Activated CD8-positive, alpha-beta T cell treated with anti-CD3 and anti-CD28 coated beads for 36 hours (primary cell): ENCODE data around the gene CSTF2. TPM values are rescaled to one million over a fixed set of nuclear protein-coding genes. Genes with fewer than 3 reads are reported as not detected.
"Not testable (repeated sequence)": the region's sequence is repeated elsewhere in the genome, so short reads cannot be mapped to it uniquely, and the experiment has no call there.

ENCODE experiments used
- ATAC-seq: fragments of 200-7000 bp; cut with Tn5 transposase; one replicate; pipeline ENCODE4 v1.10.0; 2021; ENCODE audit warnings: mild to moderate bottlenecking, moderate library complexity
- CTCF ChIA-PET: fragments of 350-600 bp; sonication (Branson Sonifier 250); formaldehyde crosslinking; loops from one replicate; lab custom pipeline; 2021; ENCODE audit warnings: antibody characterized with exemption; lab: Charles Lee
- POLR2A ChIA-PET: fragments of 350-600 bp; sonication (Branson Sonifier 250); formaldehyde crosslinking; loops from one replicate; lab custom pipeline; 2021; ENCODE audit warnings: antibody characterized with exemption; lab: Charles Lee
- DNase-seq: peaks from one replicate; pipeline ENCODE4 v3.0.0-alpha.2; 2020
- H3K27ac Mint-ChIP-seq: one replicate; pipeline ENCODE4 v1.8.0; 2021; ENCODE audit warnings: mild to moderate bottlenecking, mixed read lengths
- H3K27me3 Mint-ChIP-seq: one replicate; pipeline ENCODE4 v1.8.0; 2021; ENCODE audit warnings: mixed read lengths
- H3K36me3 Mint-ChIP-seq: one replicate; pipeline ENCODE4 v1.8.0; 2021; ENCODE audit warnings: low read depth, mixed read lengths
- H3K4me1 Mint-ChIP-seq: one replicate; pipeline ENCODE4 v1.8.0; 2021; ENCODE audit warnings: low read depth, mixed read lengths
- H3K4me3 Mint-ChIP-seq: one replicate; pipeline ENCODE4 v1.8.0; 2021; ENCODE audit warnings: mild to moderate bottlenecking, moderate library complexity, mixed read lengths
- H3K9me3 Mint-ChIP-seq: one replicate; pipeline ENCODE4 v1.8.0; 2021; ENCODE audit warnings: mixed read lengths
- intact Hi-C: fragments of 100-400 bp; cut with micrococcal nuclease; formaldehyde crosslinking; loops from one replicate; pipeline ENCODE4 v1.10.0; 2022
- total RNA-seq, 2 experiments: library from RNA; stranded (reverse); gene quantifications; one replicate each; pipeline ENCODE4 v1.2.3, GENCODE V29; 2021
- TF ChIP-seq, protein P1 (sequence below): fragments of 200-600 bp; IDR thresholded peaks from one replicate; pipeline ENCODE4 v1.8.0; 2022; ENCODE audit warnings: antibody characterized with exemption, mild to moderate bottlenecking

Gene CSTF2, protein sequence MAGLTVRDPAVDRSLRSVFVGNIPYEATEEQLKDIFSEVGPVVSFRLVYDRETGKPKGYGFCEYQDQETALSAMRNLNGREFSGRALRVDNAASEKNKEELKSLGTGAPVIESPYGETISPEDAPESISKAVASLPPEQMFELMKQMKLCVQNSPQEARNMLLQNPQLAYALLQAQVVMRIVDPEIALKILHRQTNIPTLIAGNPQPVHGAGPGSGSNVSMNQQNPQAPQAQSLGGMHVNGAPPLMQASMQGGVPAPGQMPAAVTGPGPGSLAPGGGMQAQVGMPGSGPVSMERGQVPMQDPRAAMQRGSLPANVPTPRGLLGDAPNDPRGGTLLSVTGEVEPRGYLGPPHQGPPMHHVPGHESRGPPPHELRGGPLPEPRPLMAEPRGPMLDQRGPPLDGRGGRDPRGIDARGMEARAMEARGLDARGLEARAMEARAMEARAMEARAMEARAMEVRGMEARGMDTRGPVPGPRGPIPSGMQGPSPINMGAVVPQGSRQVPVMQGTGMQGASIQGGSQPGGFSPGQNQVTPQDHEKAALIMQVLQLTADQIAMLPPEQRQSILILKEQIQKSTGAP
- 10 to 100 TPM; 42.0 to 43.5 TPM for total RNA-seq

DNA sequence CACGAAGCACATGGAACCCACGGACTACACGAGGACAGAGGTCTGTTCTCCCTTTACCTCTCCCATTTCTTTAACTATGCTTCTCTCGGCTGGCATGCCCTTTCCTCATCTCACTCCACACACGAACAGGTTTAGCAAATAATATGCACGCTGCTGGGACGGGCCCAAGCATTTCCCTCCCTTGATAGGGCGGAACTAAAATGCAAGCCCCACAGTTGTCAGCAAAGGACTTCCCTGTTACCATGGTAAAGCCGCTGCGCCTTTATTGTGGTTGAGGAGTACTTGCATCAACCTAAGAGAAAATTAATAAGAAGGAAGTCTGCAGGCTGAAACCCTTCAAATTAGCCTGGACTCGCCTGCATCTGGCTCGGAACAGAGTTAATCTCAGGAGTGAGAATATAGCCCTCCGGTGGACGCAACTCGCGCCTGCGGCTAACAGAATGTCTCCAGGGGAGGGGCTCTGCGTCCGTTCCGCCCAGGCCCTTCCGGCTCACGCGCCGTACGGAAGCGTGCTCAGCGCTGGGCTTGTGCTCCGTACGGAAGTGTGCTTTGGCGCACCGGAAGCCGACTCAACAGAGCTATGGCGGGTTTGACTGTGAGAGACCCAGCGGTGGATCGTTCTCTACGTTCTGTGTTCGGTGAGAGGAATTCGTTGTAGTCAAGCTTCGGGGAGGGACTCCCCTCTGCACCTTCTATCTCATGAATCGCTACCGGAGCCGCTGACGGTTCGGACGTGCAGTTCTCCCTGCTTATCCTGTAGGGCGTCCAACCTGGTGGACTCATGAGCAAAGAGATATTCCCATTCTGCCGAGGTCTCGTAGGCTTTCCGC is at the start of gene CSTF2:
Gene CSTF2, plus strand, starts transcription at position 555 of the 830 bp plus-strand sequence. Its CDS starts 26 bp downstream, at position 581.
- POLR2A ChIA-PET: interaction anchor here (0.6 to 1.3 kb wide), 3 partner anchors 9 to 92 kb away, joined by 4 to 6 read pairs (median 5); no protein-coding TSS in a partner anchor
- Mint-ChIP-seq H3K27me3 (peaks cover 6% of the 10 kb centered on the region), H3K27ac (peak within 1 kb of the TSS; percentile 99), H3K9me3 (no peaks in the 10 kb centered on the region), H3K4me1 (peaks cover 7% of the 10 kb centered on the region), H3K36me3 (peaks cover 25% of the 10 kb centered on the region), H3K4me3 (peak within 1 kb of the TSS; percentile 89)
- ATAC-seq (peak; percentile 98), DNase-seq (peak; percentile 84)
- TF ChIP-seq, protein P1, sequence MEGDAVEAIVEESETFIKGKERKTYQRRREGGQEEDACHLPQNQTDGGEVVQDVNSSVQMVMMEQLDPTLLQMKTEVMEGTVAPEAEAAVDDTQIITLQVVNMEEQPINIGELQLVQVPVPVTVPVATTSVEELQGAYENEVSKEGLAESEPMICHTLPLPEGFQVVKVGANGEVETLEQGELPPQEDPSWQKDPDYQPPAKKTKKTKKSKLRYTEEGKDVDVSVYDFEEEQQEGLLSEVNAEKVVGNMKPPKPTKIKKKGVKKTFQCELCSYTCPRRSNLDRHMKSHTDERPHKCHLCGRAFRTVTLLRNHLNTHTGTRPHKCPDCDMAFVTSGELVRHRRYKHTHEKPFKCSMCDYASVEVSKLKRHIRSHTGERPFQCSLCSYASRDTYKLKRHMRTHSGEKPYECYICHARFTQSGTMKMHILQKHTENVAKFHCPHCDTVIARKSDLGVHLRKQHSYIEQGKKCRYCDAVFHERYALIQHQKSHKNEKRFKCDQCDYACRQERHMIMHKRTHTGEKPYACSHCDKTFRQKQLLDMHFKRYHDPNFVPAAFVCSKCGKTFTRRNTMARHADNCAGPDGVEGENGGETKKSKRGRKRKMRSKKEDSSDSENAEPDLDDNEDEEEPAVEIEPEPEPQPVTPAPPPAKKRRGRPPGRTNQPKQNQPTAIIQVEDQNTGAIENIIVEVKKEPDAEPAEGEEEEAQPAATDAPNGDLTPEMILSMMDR: no peak
- intact Hi-C loops: no loop called here
- CTCF ChIA-PET: no interaction called here

DNA sequence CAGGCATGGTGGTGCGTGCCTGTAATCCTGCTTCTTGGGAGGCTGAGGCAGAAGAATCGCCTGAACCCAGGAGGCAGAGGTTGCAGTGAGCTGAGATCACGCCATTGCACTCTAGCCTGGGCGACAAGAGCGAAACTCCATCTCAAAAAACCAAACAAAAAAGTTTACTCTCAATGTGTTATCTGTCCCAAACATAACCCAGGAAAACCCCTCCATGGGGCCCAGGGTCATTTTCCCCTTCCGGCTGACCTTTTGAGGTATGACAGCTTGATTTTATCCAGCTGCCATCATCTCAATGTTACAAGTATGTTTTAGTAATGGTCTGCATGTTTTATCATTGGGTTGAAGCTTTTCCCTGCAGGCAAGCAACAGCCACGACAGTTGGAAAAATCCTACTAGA is 23.8 kb upstream of the CSTF2 start:
- DNase-seq, H3K4me3 Mint-ChIP-seq, H3K27me3 Mint-ChIP-seq, H3K36me3 Mint-ChIP-seq, H3K9me3 Mint-ChIP-seq, intact Hi-C loops, CTCF ChIA-PET, POLR2A ChIA-PET, ATAC-seq, H3K27ac Mint-ChIP-seq, H3K4me1 Mint-ChIP-seq: not testable (repeated sequence)

DNA sequence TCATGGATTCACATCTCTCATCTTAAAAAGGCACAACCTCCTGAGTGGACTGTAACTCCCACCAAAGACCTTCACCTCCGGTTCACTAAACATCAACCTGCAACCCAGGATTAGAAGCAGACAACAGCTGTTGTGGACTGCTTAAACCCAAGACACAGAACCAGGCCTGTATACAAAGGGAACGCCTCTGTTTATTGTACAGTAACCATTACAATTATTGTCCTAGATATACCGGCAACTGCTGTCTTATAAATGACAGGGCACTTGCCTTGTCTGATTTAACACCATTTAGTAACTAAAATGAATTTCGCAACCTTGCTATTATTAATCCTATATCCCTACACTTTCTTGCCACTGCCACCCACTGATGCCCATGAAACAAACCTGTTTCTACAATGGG is 22.8 kb upstream of the CSTF2 start:
- ChIA-PET POLR2A (no interaction called here), CTCF (no interaction called here)
- H3K36me3 Mint-ChIP-seq: no peaks in the 10 kb centered on the region
- TF ChIP-seq, protein P1: no peak
- ATAC-seq (no peak), DNase-seq (no peak)
- no peaks in the 10 kb centered on the region for H3K4me1 Mint-ChIP-seq
- intact Hi-C loops: no loop called here
- H3K4me3 Mint-ChIP-seq: no peak overlapping the region
- H3K27ac Mint-ChIP-seq: no peak overlapping the region
- H3K27me3 Mint-ChIP-seq: peaks cover 4% of the 10 kb centered on the region
- no peaks in the 10 kb centered on the region for H3K9me3 Mint-ChIP-seq

DNA sequence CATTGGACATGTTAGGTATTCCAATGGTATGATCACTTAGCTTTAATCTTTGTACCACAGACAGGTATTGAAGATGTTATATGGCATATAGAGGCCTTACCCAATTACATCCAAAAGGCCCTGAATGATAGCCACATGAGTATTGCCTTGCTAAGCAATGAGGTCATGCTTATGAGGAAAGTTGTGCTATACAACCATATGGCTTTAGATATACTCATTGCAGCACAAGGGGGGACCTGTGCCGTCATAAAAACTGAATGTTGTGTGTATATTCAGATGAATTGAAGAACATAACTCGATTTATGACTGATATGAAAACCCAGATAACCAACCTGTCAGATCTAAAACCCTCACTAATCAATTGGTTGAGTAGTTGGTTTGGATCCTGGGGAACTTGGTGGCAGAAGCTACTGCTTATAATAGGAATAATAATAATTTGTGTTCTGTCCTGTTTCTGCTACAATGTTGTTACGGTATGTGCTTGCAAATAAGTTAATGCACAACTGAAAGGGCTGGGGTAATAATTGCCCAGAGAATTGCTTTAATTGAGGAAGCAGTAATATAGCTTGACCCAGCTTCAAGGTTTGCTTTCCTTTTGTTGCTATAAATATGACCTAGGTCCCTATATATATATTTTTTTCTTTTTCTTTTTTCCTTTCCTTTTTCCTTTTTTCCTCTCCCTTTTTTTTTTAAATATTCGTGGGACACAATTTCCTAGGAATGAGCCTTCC is 21.5 kb upstream of the CSTF2 start:
- no peaks in the 10 kb centered on the region for H3K9me3 Mint-ChIP-seq
- H3K36me3 Mint-ChIP-seq: no peaks in the 10 kb centered on the region

More for the DNA sequence above, 21.5 kb upstream of the CSTF2 start:
- TF ChIP-seq, protein P1: no peak
- DNase-seq (no peak), ATAC-seq (no peak)
- ChIA-PET CTCF (no interaction called here), POLR2A (no interaction called here)
- no peaks in the 10 kb centered on the region for H3K4me1 Mint-ChIP-seq
- H3K4me3 Mint-ChIP-seq: no peak overlapping the region
- peaks cover 4% of the 10 kb centered on the region for H3K27me3 Mint-ChIP-seq
- intact Hi-C loops: no loop called here
- H3K27ac Mint-ChIP-seq: no peak overlapping the region
